HCT116 (cell line): Measurements from ENCODE around the gene RAB3GAP2. TPM values are rescaled to one million over a fixed set of nuclear protein-coding genes. Genes with fewer than 3 reads are reported as not detected.

Experiments
- ATAC-seq: fragments of 200-7000 bp; cut with Tn5 transposase; 2 replicates; pipeline ENCODE4 v1.9.1; 2020; ENCODE audit warnings: mild to moderate bottlenecking, moderate library complexity
- BruUV-seq: library from RNA; stranded (reverse); fragments of 400-500 nt; replicated peaks from 2 replicates; lab custom pipeline; 2021; lab: Mats Ljungman, UMichigan
- CTCF ChIA-PET: fragments of 300-600 bp; sonication (Branson Sonifier 250); formaldehyde crosslinking; loops from one replicate; lab custom pipeline; 2021; ENCODE audit warnings: antibody characterized with exemption; lab: Charles Lee
- POLR2A ChIA-PET: fragments of 300-600, 350-600 bp; sonication (Branson Sonifier 250); formaldehyde crosslinking; loops from one replicate; lab custom pipeline; 2021; ENCODE audit warnings: antibody characterized with exemption; lab: Charles Lee
- RAD21 ChIA-PET, 2 experiments: fragments of 300-600 bp; sonication (Branson Sonifier 250); formaldehyde crosslinking; loops; one replicate each; lab custom pipeline; 2023; ENCODE audit warnings: low total read pairs in 2 of 2; ENCODE audit not compliant: uncharacterized antibody in 2 of 2, unreplicated experiment in 2 of 2, low non-redundant PET in 1 of 2; lab: Charles Lee
- DNase-seq: peaks from one replicate; pipeline ENCODE4 v3.0.0-alpha.2; 2010; ENCODE audit warnings: low read depth, low spot score
- H2AFZ ChIP-seq: fragments of 200-600 bp; shearing (Covaris generic), sonication (generic); 2 replicates; pipeline ENCODE4 v1.6.1; 2017; ENCODE audit warnings: low read depth, mixed run types, mixed read lengths, antibody characterized with exemption, low read length; ENCODE audit not compliant: poor library complexity, severe bottlenecking
- H3K27ac ChIP-seq: 2 replicates; pipeline ENCODE4 v1.5.1; 2012; ENCODE audit warnings: low read depth, low read length
- H3K27me3 ChIP-seq: fragments of 200-600 bp; sonication (generic); 2 replicates; pipeline ENCODE4 v1.6.1; 2016; ENCODE audit warnings: mixed run types, low read length, mixed read lengths; ENCODE audit not compliant: insufficient read depth
- H3K36me3 ChIP-seq, 2 experiments: fragments of 200-500 bp in 1 of 2; fragments of 200-600 bp in 1 of 2; sonication (Bioruptor generic) in 1 of 2; sonication (generic) in 1 of 2; 2 replicates each; pipeline versions ENCODE4 v1.5.1 to v1.6.1; 2014 to 2016; ENCODE audit warnings: low read length in 2 of 2, inconsistent platforms in 1 of 2, mixed read lengths in 1 of 2, mixed run types in 1 of 2; ENCODE audit not compliant: insufficient read depth in 2 of 2, control insufficient read depth in 1 of 2
- H3K4me1 ChIP-seq, 2 experiments: fragments of 200-600 bp in 1 of 2; sonication (generic) in 1 of 2; 2 replicates each; pipeline versions ENCODE4 v1.5.1 to v1.6.1; 2012 to 2017; ENCODE audit warnings: low read length in 2 of 2, inconsistent platforms in 1 of 2, mild to moderate bottlenecking in 1 of 2, mixed read lengths in 1 of 2, mixed run types in 1 of 2, moderate library complexity in 1 of 2; ENCODE audit not compliant: insufficient read depth in 2 of 2, control insufficient read depth in 1 of 2
- H3K4me2 ChIP-seq: fragments of 200-600 bp; sonication (generic); 2 replicates; pipeline ENCODE4 v1.6.1; 2017; ENCODE audit warnings: mixed run types, low read length, mixed read lengths
- H3K4me3 ChIP-seq, 2 experiments: fragments of 200-600 bp in 1 of 2; sonication (generic) in 1 of 2; replicated peaks in 1 of 2; 2 replicates each; pipeline ENCODE4 v1.5.1; 2011 to 2016; ENCODE audit warnings: low read length in 2 of 2, control low read depth in 1 of 2, low read depth in 1 of 2, mild to moderate bottlenecking in 1 of 2, mixed read lengths in 1 of 2, mixed run types in 1 of 2
- H3K79me2 ChIP-seq: fragments of 200-600 bp; sonication (generic); 2 replicates; pipeline ENCODE4 v1.6.1; 2017; ENCODE audit warnings: mild to moderate bottlenecking, mixed run types, low read length, moderate library complexity, mixed read lengths; ENCODE audit not compliant: insufficient read depth
- H3K9ac ChIP-seq: fragments of 200-600 bp; sonication (generic); 2 replicates; pipeline ENCODE4 v1.6.1; 2016; ENCODE audit warnings: low read length, mixed read lengths
- H3K9me2 ChIP-seq: fragments of 200-600 bp; sonication (generic), shearing (Covaris generic); 2 replicates; pipeline ENCODE4 v1.6.1; 2017; ENCODE audit warnings: mixed run types, mild to moderate bottlenecking, moderate library complexity; ENCODE audit not compliant: insufficient read depth
- H3K9me3 ChIP-seq, 2 experiments: fragments of 200-500 bp in 1 of 2; fragments of 200-600 bp in 1 of 2; sonication (Bioruptor generic) in 1 of 2; sonication (generic) in 1 of 2; 2 replicates each; pipeline ENCODE4 v1.6.1; 2014 to 2017; ENCODE audit warnings: low read length in 2 of 2, mixed read lengths in 2 of 2, inconsistent platforms in 1 of 2, low read depth in 1 of 2, mild to moderate bottlenecking in 1 of 2, mixed run types in 1 of 2, moderate library complexity in 1 of 2; ENCODE audit not compliant: control insufficient read depth in 1 of 2, insufficient read depth in 1 of 2
- H4K20me1 ChIP-seq: fragments of 200-600 bp; sonication (generic), shearing (Covaris generic); 2 replicates; pipeline ENCODE4 v1.6.1; 2017; ENCODE audit warnings: mixed run types, mild to moderate bottlenecking, moderate library complexity; ENCODE audit not compliant: insufficient read depth
- ATF3 ChIP-seq: IDR thresholded peaks from 2 replicates; pipeline ENCODE4 v1.6.1; 2012
- CEBPB ChIP-seq: IDR thresholded peaks from 2 replicates; pipeline ENCODE4 v1.6.1; 2012; ENCODE audit warnings: low read depth
- CTCF ChIP-seq, 3 experiments: fragments of 200-600 bp in 1 of 3; sonication (generic) in 1 of 3; IDR thresholded peaks in 2 of 3; conservative IDR thresholded peaks in 1 of 3; 2 replicates each; pipeline ENCODE4 v1.5.1; 2012 to 2017; ENCODE audit warnings: low read depth in 2 of 3, low read length in 2 of 3, antibody characterized with exemption in 1 of 3, borderline replicate concordance in 1 of 3, control low read depth in 1 of 3, mild to moderate bottlenecking in 1 of 3, mixed read lengths in 1 of 3, mixed run types in 1 of 3, moderate library complexity in 1 of 3; ENCODE audit not compliant: insufficient read depth in 1 of 3
- EGR1 ChIP-seq: IDR thresholded peaks from 2 replicates; pipeline ENCODE4 v1.6.1; 2012; ENCODE audit warnings: low read depth
- ELF1 ChIP-seq: IDR thresholded peaks from 2 replicates; pipeline ENCODE4 v1.6.1; 2012; ENCODE audit warnings: low read depth, borderline replicate concordance
- FOSL1 ChIP-seq: IDR thresholded peaks from 2 replicates; pipeline ENCODE4 v1.6.1; 2012; ENCODE audit warnings: low read depth
- JUND ChIP-seq: IDR thresholded peaks from 2 replicates; pipeline ENCODE4 v1.6.1; 2012
- POLR2AphosphoS5 ChIP-seq: IDR thresholded peaks from 2 replicates; pipeline ENCODE4 v1.6.1; 2011; ENCODE audit warnings: mild to moderate bottlenecking, low read depth, low read length, moderate library complexity
- RAD21 ChIP-seq: IDR thresholded peaks from 2 replicates; pipeline ENCODE4 v1.6.1; 2012; ENCODE audit warnings: low read depth, mild to moderate bottlenecking
- SIN3A ChIP-seq: IDR thresholded peaks from 2 replicates; pipeline ENCODE4 v1.6.1; 2012; ENCODE audit warnings: low read depth
- SP1 ChIP-seq: IDR thresholded peaks from 2 replicates; pipeline ENCODE4 v1.6.1; 2012; ENCODE audit warnings: low read depth
- TCF7L2 ChIP-seq: IDR thresholded peaks from 2 replicates; pipeline ENCODE4 v1.7.0; 2011; ENCODE audit warnings: borderline replicate concordance, inconsistent platforms; ENCODE audit not compliant: insufficient read depth, insufficient read length; ENCODE audit errors: extremely low read depth
- YY1 ChIP-seq: IDR thresholded peaks from 2 replicates; pipeline ENCODE4 v1.6.1; 2011; ENCODE audit warnings: low read length, low read depth, moderate library complexity, mild to moderate bottlenecking; ENCODE audit not compliant: insufficient replicate concordance; ENCODE audit errors: extremely low read depth
- intact Hi-C: fragments of 100-400 bp; cut with micrococcal nuclease; formaldehyde crosslinking; loops from 2 replicates; pipeline ENCODE4 v1.10.0; 2022
- total RNA-seq: library from RNA; stranded (reverse); gene quantifications from one replicate; pipeline ENCODE4 v1.2.1, GENCODE V29; 2021; ENCODE audit not compliant: unreplicated experiment

Gene RAB3GAP2
- total RNA-seq, 1 experiment from 2014 or later: 32.5 TPM

GRCh38 chr1:220127076-220127475 is 145.2 kb downstream of the RAB3GAP2 start (continued):
- no peak for TF ChIP-seq YY1
- TF ChIP-seq, all 23 proteins: peak for 0

GRCh38 chr1:220124542-220124941 is 147.7 kb downstream of the RAB3GAP2 start:
- peaks cover 10 to 14% of the 10 kb centered on the region in 2 experiments; a peak in 3 of 4 replicates for H3K36me3 ChIP-seq
- no peak overlapping the region for H3K4me3 ChIP-seq
- no peak overlapping the region for H2AFZ ChIP-seq
- H4K20me1 ChIP-seq: peaks cover 3% of the 10 kb centered on the region
- DNase-seq (no peak), ATAC-seq (no peak)
- no TSS peak for BruUV-seq
- ChIA-PET POLR2A (no interaction called here), CTCF (interaction anchor here (0.6 to 2.2 kb wide), 9 partner anchors 9 to 137 kb away, joined by 3 to 15 read pairs (median 3); partner anchors contain the start of gene BPNT1), RAD21 (no interaction called here)
- H3K27ac ChIP-seq: no peak overlapping the region
- TF ChIP-seq RAD21: no peak
- no peak for TF ChIP-seq ATF3
- no peak for TF ChIP-seq SIN3A
- no peak for TF ChIP-seq TCF7L2
- TF ChIP-seq ELF1: no peak
- no peak for TF ChIP-seq CTCF (IDR thresholded peaks at IDR 0.05 in 2 of 3, conservative IDR thresholded peaks at IDR 0.05 in 1 of 3; ENCODE audit: borderline replicate concordance in 1 of 3, insufficient read depth in 1 of 3, low read depth in 2 of 3, low read length in 2 of 3)
- TF ChIP-seq CEBPB: no peak
- no peak for TF ChIP-seq JUND
- no peak for TF ChIP-seq POLR2AphosphoS5
- no peak for TF ChIP-seq FOSL1
- no peak for TF ChIP-seq SP1
- TF ChIP-seq EGR1: no peak
- H3K4me1 ChIP-seq: no peaks in the 10 kb centered on the region
- no peaks in the 10 kb centered on the region for H3K9me2 ChIP-seq
- H3K79me2 ChIP-seq: peaks cover 17% of the 10 kb centered on the region
- intact Hi-C loops: loop anchor here (10.0 kb wide), 2 partner anchors 250 to 290 kb away; no protein-coding TSS in a partner anchor
- H3K9ac ChIP-seq: no peak overlapping the region
- H3K4me2 ChIP-seq: no peak overlapping the region
- H3K27me3 ChIP-seq: no peaks in the 10 kb centered on the region
- no peaks in the 10 kb centered on the region for H3K9me3 ChIP-seq
